Uterus (tissue), 2 donors: ENCODE data around the gene EFHC2.

Experiments used
- POLR2A ChIP-seq, 2 donors: fragments of 450-650 bp; IDR thresholded peaks; one replicate each; pipeline ENCODE4 v1.6.1; 2016; ENCODE audit warnings: antibody characterized with exemption in 2 of 2, mild to moderate bottlenecking in 1 of 2, moderate library complexity in 1 of 2
- TF ChIP-seq, protein P1 (sequence below), 4 experiments: fragments of 200-600 bp in 2 of 4; fragments of 450-650 bp in 2 of 4; sonication (generic) in 2 of 4; IDR thresholded peaks; one replicate each; pipeline ENCODE4 v1.5.1; 2016 to 2019; ENCODE audit warnings: antibody characterized with exemption in 4 of 4, mild to moderate bottlenecking in 2 of 4, moderate library complexity in 1 of 4

DNA sequence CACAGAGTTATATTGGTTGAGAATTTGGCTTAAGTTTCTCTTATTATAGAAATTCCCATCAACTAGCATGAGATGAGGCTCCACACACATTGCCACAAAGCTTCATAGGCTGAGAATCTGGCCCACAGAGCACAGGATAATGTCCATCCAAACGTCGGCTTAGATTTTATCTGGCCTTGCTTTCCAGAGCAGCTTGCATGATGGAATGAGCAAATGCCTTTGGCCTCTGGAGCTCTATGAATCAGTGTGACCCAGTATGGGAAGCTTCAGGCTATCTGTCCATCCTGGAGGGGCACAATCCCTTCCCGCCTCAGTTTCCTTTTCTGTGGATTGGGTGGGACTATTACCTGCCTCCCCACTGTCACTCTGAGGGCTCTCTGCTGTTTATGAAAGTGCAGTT is 238.8 kb downstream of the EFHC2 start:
- no peak for TF ChIP-seq POLR2A (IDR thresholded peaks at IDR 0.05)
- TF ChIP-seq, protein P1, sequence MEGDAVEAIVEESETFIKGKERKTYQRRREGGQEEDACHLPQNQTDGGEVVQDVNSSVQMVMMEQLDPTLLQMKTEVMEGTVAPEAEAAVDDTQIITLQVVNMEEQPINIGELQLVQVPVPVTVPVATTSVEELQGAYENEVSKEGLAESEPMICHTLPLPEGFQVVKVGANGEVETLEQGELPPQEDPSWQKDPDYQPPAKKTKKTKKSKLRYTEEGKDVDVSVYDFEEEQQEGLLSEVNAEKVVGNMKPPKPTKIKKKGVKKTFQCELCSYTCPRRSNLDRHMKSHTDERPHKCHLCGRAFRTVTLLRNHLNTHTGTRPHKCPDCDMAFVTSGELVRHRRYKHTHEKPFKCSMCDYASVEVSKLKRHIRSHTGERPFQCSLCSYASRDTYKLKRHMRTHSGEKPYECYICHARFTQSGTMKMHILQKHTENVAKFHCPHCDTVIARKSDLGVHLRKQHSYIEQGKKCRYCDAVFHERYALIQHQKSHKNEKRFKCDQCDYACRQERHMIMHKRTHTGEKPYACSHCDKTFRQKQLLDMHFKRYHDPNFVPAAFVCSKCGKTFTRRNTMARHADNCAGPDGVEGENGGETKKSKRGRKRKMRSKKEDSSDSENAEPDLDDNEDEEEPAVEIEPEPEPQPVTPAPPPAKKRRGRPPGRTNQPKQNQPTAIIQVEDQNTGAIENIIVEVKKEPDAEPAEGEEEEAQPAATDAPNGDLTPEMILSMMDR (IDR thresholded peaks at IDR 0.05) = no peak
